Epithelial cell of esophagus (primary cell): ENCODE measurements around the gene CDK12.
"Not testable (repeated sequence)": the region's sequence is repeated elsewhere in the genome, so short reads cannot be mapped to it uniquely, and the experiment has no call there.

Experiments used
- DNase-seq: peaks from one replicate; pipeline ENCODE4 v3.0.0; 2010; ENCODE audit warnings: low read depth
- H3K4me3 ChIP-seq: 2 replicates; pipeline ENCODE4 v1.5.1; 2011; ENCODE audit warnings: mild to moderate bottlenecking, low read length, control low read depth
- CTCF ChIP-seq: IDR thresholded peaks from 2 replicates; pipeline ENCODE4 v1.5.1; 2011; ENCODE audit warnings: low read depth, mild to moderate bottlenecking, low read length, control low read depth, inconsistent platforms; ENCODE audit not compliant: insufficient read depth; ENCODE audit errors: missing control alignments

Gene CDK12

GRCh38 chr17:39461113-39461925 lies at the start of gene CDK12:
CDK12 (plus strand) TSS chr17:39461486; CDS start chr17:39462072, 586 bp downstream.
- no peak for TF ChIP-seq CTCF
- H3K4me3 ChIP-seq: peak within 1 kb of the TSS; percentile 97
- peak; percentile 99 for DNase-seq

GRCh38 chr17:39416141-39416540 lies 45.1 kb upstream of the CDK12 start:
- DNase-seq: no peak
- no peak for TF ChIP-seq CTCF
- no peak overlapping the region for H3K4me3 ChIP-seq

GRCh38 chr17:39429600-39429999 lies 31.7 kb upstream of the CDK12 start:
- no peak overlapping the region for H3K4me3 ChIP-seq
- DNase-seq: no peak
- TF ChIP-seq CTCF: no peak

- not testable (repeated sequence) for H3K4me3 ChIP-seq, DNase-seq
These were observed 21.4 kb upstream of the CDK12 start for GRCh38 chr17:39439868-39440267.

- no peak for TF ChIP-seq CTCF
- DNase-seq: no peak
These were observed 18.0 kb upstream of the CDK12 start for GRCh38 chr17:39443326-39443725.

GRCh38 chr17:39447561-39447960 lies 13.7 kb upstream of the CDK12 start:
- no peak for DNase-seq
- H3K4me3 ChIP-seq: no peak overlapping the region
- no peak for TF ChIP-seq CTCF

More at GRCh38 chr17:39443326-39443725, 18.0 kb upstream of the CDK12 start:
- H3K4me3 ChIP-seq: no peak overlapping the region

GRCh38 chr17:39450051-39450450 lies 11.2 kb upstream of the CDK12 start:
- DNase-seq: no peak
- peak overlapping the region; percentile 99 for H3K4me3 ChIP-seq
- no peak for TF ChIP-seq CTCF
